SK-N-MC (cell line): ENCODE results near the gene ZNF664.

Source experiments
- DNase-seq: peaks from one replicate; pipeline ENCODE4 v3.0.0-alpha.2; 2011; ENCODE audit warnings: low read depth, low spot score
- H3K27ac ChIP-seq: fragments of 200-600 bp; sonication (generic); 2 replicates; pipeline ENCODE4 v1.5.1; 2016; ENCODE audit warnings: mixed run types
- H3K36me3 ChIP-seq: fragments of 200-600 bp; sonication (generic); 2 replicates; pipeline ENCODE4 v1.6.1; 2017; ENCODE audit warnings: antibody characterized with exemption, low read length, mixed read lengths; ENCODE audit not compliant: insufficient read depth
- H3K4me3 ChIP-seq: fragments of 200-600 bp; sonication (generic); 2 replicates; pipeline ENCODE4 v1.5.1; 2016
- H3K9ac ChIP-seq: fragments of 200-600 bp; sonication (generic); 2 replicates; pipeline ENCODE4 v1.8.0; 2017; ENCODE audit warnings: mixed run types, mixed read lengths; ENCODE audit not compliant: insufficient read length
- H3K9me3 ChIP-seq: fragments of 200-600 bp; sonication (generic); 2 replicates; pipeline ENCODE4 v1.6.1; 2017; ENCODE audit warnings: low read depth, mild to moderate bottlenecking, antibody characterized with exemption, low read length, moderate library complexity, mixed read lengths
- EZH2 ChIP-seq: fragments of 200-600 bp; sonication (generic); IDR thresholded peaks from one replicate; pipeline ENCODE4 v1.6.1; 2017; ENCODE audit warnings: antibody characterized with exemption
- FOXP2 ChIP-seq: optimal IDR thresholded peaks from 2 replicates; pipeline ENCODE3; 2011; ENCODE audit warnings: mild to moderate bottlenecking, moderate library complexity; ENCODE audit not compliant: insufficient read depth; ENCODE audit errors: extremely low read length, control extremely low read depth
- POLR2AphosphoS5 ChIP-seq: IDR thresholded peaks from 2 replicates; pipeline ENCODE4 v1.6.1; 2012; ENCODE audit warnings: mild to moderate bottlenecking, low read depth, low read length, borderline replicate concordance

Gene ZNF664

GRCh38 chr12:124030510-124030909 is 57.5 kb downstream of the ZNF664 start:
- peak overlapping the region; percentile 14; the same call in 1 of the 2 replicates for H3K4me3 ChIP-seq
- TF ChIP-seq EZH2 (no peak), FOXP2 (no peak), POLR2AphosphoS5 (no peak)
- no peak for DNase-seq
- H3K27ac ChIP-seq = no peak overlapping the region
- no peaks in the 10 kb centered on the region for H3K9me3 ChIP-seq
- H3K36me3 ChIP-seq = no peaks in the 10 kb centered on the region
- H3K9ac ChIP-seq = no peak overlapping the region

DNA sequence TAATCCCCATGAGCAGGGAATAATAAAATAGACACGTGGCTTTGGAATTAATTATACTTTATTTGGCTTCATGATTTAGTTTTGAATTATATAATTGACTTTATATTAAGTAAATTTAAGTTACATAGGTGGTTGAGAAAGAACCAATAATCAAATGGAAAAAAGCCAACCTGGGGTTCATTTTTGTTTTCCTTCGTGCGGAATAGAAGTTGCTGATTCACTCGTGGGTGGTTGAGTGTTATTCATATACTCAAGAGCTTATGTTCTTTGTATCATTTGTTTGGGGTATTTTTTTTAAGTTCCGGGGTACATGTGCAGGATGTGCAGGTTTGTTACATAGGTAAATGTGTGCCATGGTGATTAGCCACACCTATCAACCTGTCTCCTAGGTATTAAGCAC is 58.0 kb downstream of the ZNF664 start:
- no peak overlapping the region for H3K27ac ChIP-seq
- no peak overlapping the region for H3K9ac ChIP-seq
- TF ChIP-seq EZH2 (no peak), FOXP2 (no peak), POLR2AphosphoS5 (no peak)
- H3K9me3 ChIP-seq = no peaks in the 10 kb centered on the region
- no peaks in the 10 kb centered on the region for H3K36me3 ChIP-seq
- H3K4me3 ChIP-seq = no peak overlapping the region
- DNase-seq = no peak

DNA sequence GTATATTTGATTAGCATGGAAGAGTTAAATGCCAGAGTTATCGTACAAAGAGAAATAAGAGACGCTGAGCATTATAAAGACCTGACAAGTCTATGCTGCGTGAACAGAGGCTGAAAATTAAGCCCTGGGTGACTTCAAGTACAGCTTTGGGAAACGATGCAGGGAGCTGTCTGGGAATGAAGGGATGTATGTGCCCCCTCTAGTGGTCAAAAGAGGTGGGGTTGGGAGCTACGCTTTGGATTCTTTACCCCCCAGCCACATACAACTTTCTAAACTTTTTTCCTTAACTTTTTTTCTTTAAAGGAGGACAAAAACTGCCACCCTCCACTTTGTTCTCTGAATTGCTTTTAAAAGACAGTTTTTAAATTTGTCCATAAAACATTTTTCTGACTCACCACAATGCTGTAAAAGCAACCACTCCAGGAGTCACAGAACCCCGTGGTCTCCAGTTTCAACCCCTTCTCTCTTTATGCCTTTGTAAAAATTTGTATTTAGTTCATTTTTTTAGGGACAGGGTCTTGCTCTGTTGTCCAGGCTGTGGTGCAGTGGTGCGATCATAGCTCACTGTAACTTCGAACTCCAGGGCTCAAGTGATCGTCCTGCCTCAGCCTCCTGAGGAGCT is 59.4 kb downstream of the ZNF664 start:
- TF ChIP-seq EZH2 = no peak
- Histone ChIP-seq H3K9me3 (no peaks in the 10 kb centered on the region), H3K27ac (no peak overlapping the region), H3K9ac (no peak overlapping the region), H3K36me3 (no peaks in the 10 kb centered on the region), H3K4me3 (no peak overlapping the region)
- DNase-seq = peak; percentile 42

- no peak overlapping the region for H3K27ac ChIP-seq
- H3K9me3 ChIP-seq = no peaks in the 10 kb centered on the region
- no peaks in the 10 kb centered on the region for H3K36me3 ChIP-seq
- TF ChIP-seq POLR2AphosphoS5 = no peak
- no peak for TF ChIP-seq FOXP2
- TF ChIP-seq EZH2 = no peak
- no peak for DNase-seq
- no peak overlapping the region for H3K9ac ChIP-seq
- no peak overlapping the region for H3K4me3 ChIP-seq
Measured at GRCh38 chr12:124033859-124034258, 60.8 kb downstream of the ZNF664 start.

DNA sequence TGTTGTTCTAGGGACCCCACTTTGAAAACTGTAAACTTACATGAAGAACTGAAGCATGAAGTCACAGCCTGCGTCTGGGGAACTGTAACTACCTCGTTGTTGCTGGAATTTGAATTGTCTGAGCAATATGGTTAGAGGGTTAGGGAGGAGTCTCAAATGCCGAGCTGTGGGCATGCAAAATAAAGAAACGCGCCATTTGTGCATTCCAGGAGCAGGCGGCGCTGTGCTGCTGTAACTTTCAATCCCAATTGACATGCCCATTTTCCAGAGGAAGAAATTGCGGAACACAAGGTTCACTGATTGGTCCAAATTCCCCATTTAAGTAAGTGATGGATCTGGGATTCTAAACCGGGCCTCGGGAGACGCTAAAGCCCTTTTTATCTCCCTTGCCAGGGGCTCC is 61.3 kb downstream of the ZNF664 start:
- no peak for TF ChIP-seq FOXP2
- no peak for TF ChIP-seq EZH2
- TF ChIP-seq POLR2AphosphoS5 = no peak
- DNase-seq = no peak
- H3K9me3 ChIP-seq = no peaks in the 10 kb centered on the region
- no peak overlapping the region for H3K9ac ChIP-seq
- H3K36me3 ChIP-seq = no peaks in the 10 kb centered on the region
- no peak overlapping the region for H3K27ac ChIP-seq
- no peak overlapping the region for H3K4me3 ChIP-seq

GRCh38 chr12:124035163-124035562 is 62.1 kb downstream of the ZNF664 start:
- TF ChIP-seq EZH2 = no peak
- TF ChIP-seq POLR2AphosphoS5 = no peak
- no peak for TF ChIP-seq FOXP2
- H3K9me3 ChIP-seq = no peaks in the 10 kb centered on the region
- no peak overlapping the region for H3K4me3 ChIP-seq
- no peaks in the 10 kb centered on the region for H3K36me3 ChIP-seq
- no peak overlapping the region for H3K9ac ChIP-seq
- DNase-seq = no peak
- no peak overlapping the region for H3K27ac ChIP-seq

GRCh38 chr12:124036171-124036598 is 63.2 kb downstream of the ZNF664 start:
- Histone ChIP-seq H3K9me3 (no peaks in the 10 kb centered on the region), H3K27ac (no peak overlapping the region), H3K36me3 (no peaks in the 10 kb centered on the region), H3K9ac (no peak overlapping the region), H3K4me3 (no peak overlapping the region)
- no peak for TF ChIP-seq POLR2AphosphoS5
- no peak for TF ChIP-seq FOXP2
- no peak for TF ChIP-seq EZH2
- no peak for DNase-seq

DNA sequence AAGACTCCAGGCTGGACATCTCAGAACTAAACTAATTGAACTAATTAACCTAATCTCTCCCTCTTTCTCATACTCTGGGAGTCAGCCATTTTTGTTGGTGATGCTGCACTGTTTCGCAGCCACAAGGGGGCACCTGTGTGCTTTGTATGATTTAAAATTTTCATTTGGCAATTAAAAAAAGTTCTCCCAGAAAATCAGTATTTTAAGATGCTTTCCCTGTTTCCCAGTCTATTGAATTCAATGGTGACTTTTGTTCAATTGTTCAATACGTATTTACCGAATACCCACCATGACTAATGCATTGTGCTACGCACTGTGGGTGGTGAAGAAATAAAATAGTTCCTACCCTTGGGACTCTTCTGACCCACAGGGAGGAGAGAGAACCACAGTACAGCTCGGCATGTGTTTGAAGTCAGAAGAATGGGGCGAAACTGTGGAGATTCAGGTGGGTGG is 63.7 kb downstream of the ZNF664 start:
- Histone ChIP-seq H3K4me3 (no peak overlapping the region), H3K27ac (no peak overlapping the region), H3K9ac (no peak overlapping the region), H3K9me3 (no peaks in the 10 kb centered on the region), H3K36me3 (no peaks in the 10 kb centered on the region)
- TF ChIP-seq FOXP2 = no peak
- DNase-seq = no peak

DNA sequence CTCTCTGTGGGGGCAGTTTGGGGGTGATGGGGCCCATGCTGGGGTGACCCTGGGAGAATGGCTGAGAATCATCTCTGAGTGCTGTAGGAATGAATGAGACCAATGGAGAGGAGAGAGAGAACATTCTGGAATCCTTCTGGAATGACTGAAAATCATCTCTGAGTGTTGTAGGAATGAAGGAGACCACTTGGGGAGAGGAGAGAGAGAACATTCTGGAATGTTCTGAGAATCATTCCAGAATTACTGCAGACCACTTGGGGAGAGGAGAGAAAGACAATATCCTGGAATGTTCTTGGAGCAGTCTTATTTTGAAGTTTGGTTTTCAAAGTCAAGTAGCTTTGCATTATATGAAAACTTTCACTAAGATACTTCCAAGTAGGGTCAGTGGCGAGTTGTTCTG is 64.3 kb downstream of the ZNF664 start:
- H3K4me3 ChIP-seq = no peak overlapping the region
- no peak for DNase-seq
- H3K9me3 ChIP-seq = no peaks in the 10 kb centered on the region
- H3K27ac ChIP-seq = no peak overlapping the region
- H3K36me3 ChIP-seq = no peaks in the 10 kb centered on the region
- TF ChIP-seq EZH2 (no peak), FOXP2 (no peak), POLR2AphosphoS5 (no peak)
- no peak overlapping the region for H3K9ac ChIP-seq

DNA sequence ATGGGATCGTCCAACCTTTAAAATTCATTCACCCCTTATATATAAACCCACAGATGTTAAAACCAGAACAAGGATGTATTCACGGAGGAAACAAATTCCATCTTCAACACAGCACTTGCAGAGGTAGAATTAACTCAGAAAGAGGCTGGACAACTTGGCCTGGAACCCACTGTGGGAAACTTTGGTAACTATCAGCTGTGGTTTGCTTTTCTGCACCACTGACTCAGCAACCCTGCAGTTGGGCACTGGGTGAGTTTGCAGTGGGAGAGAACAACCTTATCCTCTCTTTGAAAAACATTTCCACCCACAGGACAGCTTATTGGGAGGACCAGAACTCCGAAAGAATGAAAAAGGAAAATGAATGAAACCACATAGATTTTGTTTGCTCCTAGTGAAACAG is 66.3 kb downstream of the ZNF664 start:
- H3K36me3 ChIP-seq = no peaks in the 10 kb centered on the region
- no peak for DNase-seq
- H3K9me3 ChIP-seq = no peaks in the 10 kb centered on the region
- H3K4me3 ChIP-seq = no peak overlapping the region
- TF ChIP-seq FOXP2 = no peak
- TF ChIP-seq EZH2 = no peak
- no peak for TF ChIP-seq POLR2AphosphoS5
- H3K9ac ChIP-seq = no peak overlapping the region
- H3K27ac ChIP-seq = no peak overlapping the region
